Glutamatergic neuron (in vitro differentiated cells): ENCODE results near the gene TIAL1. TPM values are rescaled to one million over a fixed set of nuclear protein-coding genes. Genes with fewer than 3 reads are reported as not detected.

Experiments
- DNase-seq: peaks from one replicate; pipeline ENCODE4 v3.0.0; 2022
- H3K27ac Mint-ChIP-seq: one replicate; pipeline ENCODE4 v1.8.0; 2020; ENCODE audit warnings: mild to moderate bottlenecking, mixed read lengths, inconsistent platforms; ENCODE audit not compliant: unreplicated experiment
- H3K27me3 Mint-ChIP-seq: one replicate; pipeline ENCODE4 v1.8.0; 2020; ENCODE audit warnings: mild to moderate bottlenecking, moderate library complexity, mixed read lengths, inconsistent platforms; ENCODE audit not compliant: unreplicated experiment
- H3K36me3 Mint-ChIP-seq: one replicate; pipeline ENCODE4 v1.8.0; 2020; ENCODE audit warnings: mild to moderate bottlenecking, mixed read lengths, inconsistent platforms; ENCODE audit not compliant: unreplicated experiment
- H3K4me1 Mint-ChIP-seq: one replicate; pipeline ENCODE4 v1.8.0; 2020; ENCODE audit warnings: mild to moderate bottlenecking, low read depth, mixed read lengths, inconsistent platforms; ENCODE audit not compliant: unreplicated experiment
- H3K4me3 Mint-ChIP-seq: one replicate; pipeline ENCODE4 v1.8.0; 2020; ENCODE audit warnings: mild to moderate bottlenecking, mixed read lengths, inconsistent platforms; ENCODE audit not compliant: unreplicated experiment
- H3K9me3 Mint-ChIP-seq: one replicate; pipeline ENCODE4 v1.8.0; 2020; ENCODE audit warnings: mild to moderate bottlenecking, moderate library complexity, mixed read lengths, inconsistent platforms; ENCODE audit not compliant: unreplicated experiment
- total RNA-seq: library from RNA; stranded (reverse); fragmentation: NEBNext Ultra II Directional; extraction: Animal tissue kit (Norgen Biotek cat#: 25700); gene quantifications from one replicate; pipeline ENCODE4 v1.2.1, GENCODE V29; 2021; ENCODE audit not compliant: unreplicated experiment
- TF ChIP-seq, protein P1 (sequence below): fragments of 200-600 bp; sonication (generic); IDR thresholded peaks from one replicate; pipeline ENCODE4 v1.5.0; 2021; ENCODE audit not compliant: partially characterized antibody, unreplicated experiment

The TIAL1 gene
- total RNA-seq, 1 donor from 2014 or later, result 216 TPM

DNA sequence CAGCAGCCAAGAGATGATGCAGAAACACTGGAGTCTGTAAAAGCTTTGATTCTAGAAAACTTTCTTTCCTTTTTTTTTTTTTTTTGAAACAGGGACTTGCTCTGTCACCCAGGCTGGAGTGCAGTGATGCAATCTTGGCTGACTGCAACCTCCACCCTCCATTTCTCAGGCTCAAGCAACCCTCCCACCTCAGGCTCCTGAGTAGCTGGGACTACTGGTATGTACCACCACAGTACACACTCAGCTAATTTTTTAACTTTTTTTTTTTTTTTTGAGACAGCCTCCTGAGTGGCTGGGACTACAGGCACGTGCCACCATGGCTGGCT is 37.4 kb upstream of the TIAL1 start:
- no peaks in the 10 kb centered on the region for H3K27me3 Mint-ChIP-seq
- no peak overlapping the region for H3K27ac Mint-ChIP-seq
- no peak for DNase-seq
- H3K4me3 Mint-ChIP-seq, result no peak overlapping the region
- no peaks in the 10 kb centered on the region for H3K9me3 Mint-ChIP-seq
- TF ChIP-seq, protein P1, sequence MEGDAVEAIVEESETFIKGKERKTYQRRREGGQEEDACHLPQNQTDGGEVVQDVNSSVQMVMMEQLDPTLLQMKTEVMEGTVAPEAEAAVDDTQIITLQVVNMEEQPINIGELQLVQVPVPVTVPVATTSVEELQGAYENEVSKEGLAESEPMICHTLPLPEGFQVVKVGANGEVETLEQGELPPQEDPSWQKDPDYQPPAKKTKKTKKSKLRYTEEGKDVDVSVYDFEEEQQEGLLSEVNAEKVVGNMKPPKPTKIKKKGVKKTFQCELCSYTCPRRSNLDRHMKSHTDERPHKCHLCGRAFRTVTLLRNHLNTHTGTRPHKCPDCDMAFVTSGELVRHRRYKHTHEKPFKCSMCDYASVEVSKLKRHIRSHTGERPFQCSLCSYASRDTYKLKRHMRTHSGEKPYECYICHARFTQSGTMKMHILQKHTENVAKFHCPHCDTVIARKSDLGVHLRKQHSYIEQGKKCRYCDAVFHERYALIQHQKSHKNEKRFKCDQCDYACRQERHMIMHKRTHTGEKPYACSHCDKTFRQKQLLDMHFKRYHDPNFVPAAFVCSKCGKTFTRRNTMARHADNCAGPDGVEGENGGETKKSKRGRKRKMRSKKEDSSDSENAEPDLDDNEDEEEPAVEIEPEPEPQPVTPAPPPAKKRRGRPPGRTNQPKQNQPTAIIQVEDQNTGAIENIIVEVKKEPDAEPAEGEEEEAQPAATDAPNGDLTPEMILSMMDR, result no peak
- H3K4me1 Mint-ChIP-seq, result no peaks in the 10 kb centered on the region
- H3K36me3 Mint-ChIP-seq, result no peaks in the 10 kb centered on the region

DNA sequence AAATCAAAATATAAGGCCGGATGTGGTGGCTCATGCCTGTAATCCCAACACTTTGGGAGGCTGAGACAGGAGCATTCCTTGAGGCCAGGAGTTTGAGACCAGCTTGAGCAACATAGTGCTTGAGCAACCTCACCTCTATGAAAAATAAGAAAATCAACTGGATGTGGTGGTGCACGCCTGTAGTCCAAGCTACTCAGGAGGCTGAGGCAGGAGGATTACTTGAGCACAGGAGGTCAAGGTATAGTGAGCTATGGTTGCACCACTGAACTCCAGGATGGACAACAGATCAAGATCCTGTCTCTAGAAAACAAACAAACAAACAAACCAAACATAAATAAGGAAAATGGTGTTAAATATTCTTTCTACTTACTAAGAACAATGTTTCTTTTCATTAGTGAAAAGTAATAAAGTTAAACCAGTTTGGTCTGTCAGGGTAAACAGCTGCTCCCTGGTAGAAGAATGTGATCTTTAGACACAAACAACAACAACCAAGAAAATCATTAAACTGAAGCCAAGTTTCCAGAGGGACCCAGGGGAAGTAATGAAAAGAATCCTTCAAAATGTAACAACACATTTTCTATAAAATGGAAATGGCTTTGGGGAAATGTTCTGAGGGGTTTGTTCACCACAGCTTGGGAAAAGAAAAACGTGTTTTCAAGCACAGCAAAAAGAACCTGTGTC is 36.9 kb upstream of the TIAL1 start:
- Mint-ChIP-seq H3K9me3 (no peaks in the 10 kb centered on the region), H3K4me1 (no peaks in the 10 kb centered on the region), H3K36me3 (no peaks in the 10 kb centered on the region), H3K27ac (no peak overlapping the region), H3K27me3 (no peaks in the 10 kb centered on the region), H3K4me3 (no peak overlapping the region)
- no peak for DNase-seq
- TF ChIP-seq, protein P1, result no peak

DNA sequence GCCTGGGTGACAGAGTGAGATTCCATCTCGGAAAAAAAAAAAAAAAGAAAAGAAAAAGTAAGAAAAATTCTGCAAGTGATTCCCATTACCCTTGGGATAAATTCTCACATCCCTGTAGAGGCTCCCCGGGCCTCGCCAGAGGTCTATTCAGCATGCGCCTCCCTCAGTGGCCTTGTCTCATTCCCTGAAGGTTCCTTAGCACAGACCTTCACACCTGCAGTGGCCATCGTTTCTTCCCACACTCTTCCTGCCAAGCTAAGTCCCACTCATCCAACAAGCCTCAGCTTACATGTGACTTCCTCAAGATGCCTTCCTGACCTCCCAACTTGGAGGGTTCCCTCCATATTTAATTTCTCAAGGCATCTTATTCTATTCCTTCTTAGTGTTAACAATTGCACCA is 33.5 kb upstream of the TIAL1 start:
- no peak for DNase-seq
- Mint-ChIP-seq H3K9me3 (no peaks in the 10 kb centered on the region), H3K4me3 (no peak overlapping the region), H3K36me3 (no peaks in the 10 kb centered on the region), H3K27ac (no peak overlapping the region), H3K27me3 (peaks cover 5% of the 10 kb centered on the region), H3K4me1 (no peaks in the 10 kb centered on the region)
- TF ChIP-seq, protein P1, result no peak

DNA sequence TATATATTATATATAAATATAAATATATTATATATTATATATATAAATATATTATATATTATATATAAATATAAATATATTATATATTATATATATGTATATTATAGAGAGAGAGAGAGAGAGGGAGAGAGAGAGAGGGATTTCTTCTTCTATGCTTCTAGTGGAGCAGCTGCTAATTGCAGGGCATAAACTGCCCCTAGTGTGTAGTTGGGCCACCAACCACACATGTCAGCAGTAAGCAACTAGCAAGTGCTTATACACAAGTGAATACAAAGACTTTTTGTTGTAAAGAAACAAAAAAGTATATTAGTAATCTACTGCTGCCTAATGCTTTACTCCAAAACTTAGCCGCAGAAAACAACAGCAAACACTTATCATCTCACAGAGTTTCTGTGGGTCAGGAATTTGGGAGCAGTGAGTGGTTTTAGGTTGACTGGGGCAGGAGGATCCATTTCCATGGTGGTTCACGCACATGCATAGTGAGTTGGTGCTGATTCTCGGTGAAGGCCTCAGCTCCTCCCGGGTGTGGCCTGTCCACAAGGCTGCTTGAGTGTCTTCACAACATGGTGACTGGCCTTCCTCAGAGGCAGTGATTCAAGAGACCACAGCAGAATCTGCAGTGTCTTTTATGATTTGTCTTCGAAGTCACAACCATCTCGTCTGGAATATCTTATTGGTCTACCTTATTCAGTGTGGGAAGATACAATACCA is 29.0 kb upstream of the TIAL1 start:
- no peaks in the 10 kb centered on the region for H3K9me3 Mint-ChIP-seq
- no peak overlapping the region for H3K4me3 Mint-ChIP-seq
- no peak for DNase-seq
- no peaks in the 10 kb centered on the region for H3K36me3 Mint-ChIP-seq
- peaks cover 5% of the 10 kb centered on the region for H3K27me3 Mint-ChIP-seq
- TF ChIP-seq, protein P1, result no peak
- H3K4me1 Mint-ChIP-seq, result peaks cover 2% of the 10 kb centered on the region
- no peak overlapping the region for H3K27ac Mint-ChIP-seq

DNA sequence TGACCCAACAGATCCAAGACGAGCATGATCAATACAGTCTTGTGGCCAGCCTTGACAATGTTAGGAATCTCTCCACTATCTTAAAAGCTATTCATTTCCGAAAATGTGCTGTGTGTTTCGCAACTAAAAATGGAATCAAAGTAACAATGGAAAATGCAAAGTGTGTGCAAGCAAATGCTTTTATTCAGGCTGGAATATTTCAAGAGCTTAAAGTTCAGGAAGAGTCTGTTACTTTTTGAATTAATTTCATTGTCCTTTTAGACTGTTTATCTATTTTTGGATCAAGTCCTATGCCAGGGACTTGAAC is 24.3 kb upstream of the TIAL1 start:
- H3K27ac Mint-ChIP-seq, result no peak overlapping the region
- no peaks in the 10 kb centered on the region for H3K36me3 Mint-ChIP-seq
- no peak overlapping the region for H3K4me3 Mint-ChIP-seq
- DNase-seq, result no peak
- H3K9me3 Mint-ChIP-seq, result no peaks in the 10 kb centered on the region
- TF ChIP-seq, protein P1, result no peak
- no peaks in the 10 kb centered on the region for H3K27me3 Mint-ChIP-seq
- H3K4me1 Mint-ChIP-seq, result peaks cover 2% of the 10 kb centered on the region
